HG03342 (cell line): ENCODE data around the gene SAMD14.
A peak's percentile ranks its signal among the peaks of the same experiment; 100 is the strongest.

Experiments used
- ATAC-seq: cut with Tn5 transposase; IDR thresholded peaks from one replicate; pipeline ENCODE4 v1.9.1; 2021; ENCODE audit warnings: mild to moderate bottlenecking, moderate library complexity; ENCODE audit not compliant: unreplicated experiment

SAMD14 gene

DNA sequence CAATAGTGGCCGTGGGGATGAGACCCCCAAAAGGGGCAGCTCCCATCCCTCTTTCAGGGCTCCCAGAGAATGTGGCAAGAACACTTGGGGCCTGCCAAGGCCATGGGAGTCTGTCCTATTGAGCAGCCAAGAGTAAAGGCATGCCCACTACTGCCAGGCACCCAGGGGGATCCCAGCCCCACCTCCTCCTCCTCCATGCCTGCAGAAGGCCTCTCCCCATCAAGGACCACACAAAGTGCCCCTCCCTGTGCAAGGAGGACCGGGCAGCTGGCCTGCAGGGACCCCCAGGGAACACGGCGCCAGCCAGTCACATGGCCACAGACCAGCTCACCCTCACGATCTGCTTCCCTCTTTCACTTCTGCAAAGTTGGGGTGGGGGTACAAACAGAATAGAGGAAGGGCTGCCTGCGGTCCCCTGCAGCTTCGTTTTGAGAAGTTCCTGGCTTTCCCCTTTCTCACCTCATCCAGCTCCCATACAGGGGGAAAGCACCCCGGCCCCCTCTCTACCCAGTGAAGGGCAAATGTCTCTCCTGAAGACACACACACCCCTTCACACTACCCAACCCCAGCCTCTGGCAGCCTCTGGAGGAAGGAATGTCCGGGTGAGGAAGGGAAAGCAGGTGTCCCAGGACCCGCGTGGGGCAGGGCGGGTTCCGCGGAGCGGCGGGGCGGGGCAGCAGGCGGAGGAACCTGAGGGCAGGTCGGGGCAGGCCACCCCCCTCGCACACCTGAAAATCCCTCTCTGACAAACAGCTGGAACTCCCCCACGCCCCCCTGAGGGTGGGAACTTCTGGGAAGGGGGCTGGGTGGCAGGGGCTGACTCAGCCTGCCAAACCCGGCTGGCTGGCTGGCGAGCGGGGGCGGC is 18.5 kb upstream of the SAMD14 start:
- peak; percentile 37 for ATAC-seq

DNA sequence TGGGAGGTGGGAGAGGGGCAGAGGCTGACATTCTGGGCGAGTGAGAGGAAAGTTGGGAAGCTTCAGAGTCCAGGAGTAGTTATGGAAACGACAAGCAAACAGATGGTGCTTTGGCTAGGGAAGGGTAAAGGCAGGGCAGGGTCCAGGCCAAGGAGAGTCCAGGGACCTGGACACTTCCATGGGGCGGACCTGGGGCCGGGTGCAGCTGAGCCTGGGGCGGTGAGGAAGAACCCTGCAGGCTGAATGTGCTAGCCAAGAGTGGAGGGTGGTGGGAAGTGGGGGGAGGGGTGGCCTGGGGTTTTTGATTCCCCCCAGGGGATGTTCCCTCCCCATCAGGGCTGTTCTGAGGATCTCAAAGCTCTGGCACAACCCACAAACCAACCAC is 17.9 kb upstream of the SAMD14 start:
- no peak for ATAC-seq

DNA sequence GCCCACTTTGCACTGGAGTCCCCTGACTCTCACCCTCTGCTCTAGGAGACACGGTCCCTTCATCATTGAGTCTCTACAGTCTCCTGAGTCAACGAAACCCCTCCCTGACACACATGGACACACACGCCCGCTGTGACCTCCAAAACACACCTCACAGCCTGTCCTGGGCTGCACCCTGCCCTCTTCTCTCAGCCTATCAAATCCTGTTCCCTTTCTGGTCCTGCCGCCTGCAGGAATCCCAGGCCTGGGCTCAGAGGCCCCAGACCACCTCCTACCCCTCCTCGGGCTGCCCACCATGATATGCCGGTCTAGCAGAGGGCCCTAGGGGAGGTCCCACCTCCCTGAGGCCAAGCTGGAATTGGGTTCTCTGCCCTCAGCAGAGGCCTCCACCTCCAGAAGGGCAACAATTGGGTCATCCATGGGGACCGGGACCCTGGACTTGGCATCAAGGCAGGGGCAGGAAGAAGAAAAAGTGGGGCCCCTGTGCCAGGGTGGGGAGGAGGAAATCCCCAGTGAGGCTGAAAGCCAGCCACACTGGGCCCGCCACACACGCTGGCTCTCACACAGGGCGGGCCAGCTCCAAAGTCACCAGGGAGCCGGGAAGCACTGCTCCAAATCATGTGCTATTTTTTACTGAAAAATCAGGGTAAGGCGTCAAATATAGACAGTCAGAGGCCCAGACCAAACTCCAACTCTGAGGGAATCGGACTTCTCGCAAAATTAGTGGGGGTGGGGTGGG is 17.1 kb upstream of the SAMD14 start:
- no peak for ATAC-seq

DNA sequence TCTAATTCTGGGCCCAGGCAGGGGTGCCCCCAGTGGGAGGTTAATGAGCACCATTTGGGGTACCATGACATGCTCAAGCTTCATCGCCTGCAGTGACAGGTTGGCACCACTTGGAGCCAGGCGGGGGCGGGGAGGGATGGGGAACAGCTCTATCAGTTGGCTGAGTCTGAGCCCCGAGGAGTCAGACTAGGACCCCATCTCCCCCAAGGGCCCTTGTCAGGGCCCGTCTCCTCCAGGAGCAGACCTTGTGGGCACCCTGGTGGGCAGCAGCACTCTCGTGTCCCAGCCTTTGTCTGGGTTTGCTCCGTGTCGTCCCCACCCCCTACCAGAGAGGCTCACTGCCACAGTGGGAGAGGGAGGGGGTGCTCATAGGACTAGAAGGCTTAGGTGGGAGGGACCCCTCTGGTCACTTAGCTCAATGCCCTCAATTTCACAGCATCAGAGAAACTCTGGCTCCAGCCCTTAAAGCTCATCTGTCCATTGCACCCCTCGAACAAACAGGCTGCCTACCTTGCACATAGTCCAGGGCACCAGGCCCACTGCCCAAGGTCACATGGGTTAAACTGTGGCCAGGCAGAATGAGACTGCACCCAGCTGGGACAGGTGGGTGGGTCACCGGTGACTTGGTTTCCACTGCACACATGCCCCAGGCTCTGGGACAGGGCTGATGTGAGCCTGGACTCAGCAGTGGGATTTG is 16.4 kb upstream of the SAMD14 start:
- no peak for ATAC-seq

DNA sequence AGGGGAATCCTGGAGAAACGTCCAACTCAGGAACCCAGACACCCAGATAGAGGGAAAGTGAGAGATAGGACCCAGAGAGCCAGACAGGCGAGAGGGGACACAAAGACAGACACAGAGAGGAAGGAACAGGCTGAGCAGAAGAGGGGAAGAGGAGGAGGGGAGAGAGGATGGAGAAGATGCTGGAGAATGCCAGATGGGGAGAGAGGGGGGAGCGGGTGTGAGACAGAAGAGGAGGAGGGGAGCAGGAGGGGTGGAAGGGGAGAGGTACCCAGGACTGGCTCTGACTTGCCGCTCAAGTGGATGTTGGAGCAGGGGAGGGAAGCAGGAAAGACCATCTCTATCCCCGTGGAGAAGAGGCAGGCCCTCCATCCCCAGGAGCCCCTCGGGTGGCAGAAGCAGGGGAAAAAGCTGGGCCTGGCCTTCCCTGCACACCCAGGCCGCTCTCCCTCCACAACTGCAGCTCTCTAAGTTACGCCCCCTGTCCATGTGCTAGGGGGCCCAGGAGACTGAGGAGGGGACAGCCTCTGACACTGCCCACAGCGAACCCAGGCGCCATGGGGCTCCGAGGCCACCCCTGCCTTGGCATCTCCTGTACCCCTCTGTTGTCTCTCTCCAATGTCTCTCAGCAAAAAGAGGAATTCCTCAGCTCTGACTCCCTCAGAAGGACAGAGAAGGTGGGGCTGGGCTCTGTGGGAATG is 15.7 kb upstream of the SAMD14 start:
- ATAC-seq: no peak

DNA sequence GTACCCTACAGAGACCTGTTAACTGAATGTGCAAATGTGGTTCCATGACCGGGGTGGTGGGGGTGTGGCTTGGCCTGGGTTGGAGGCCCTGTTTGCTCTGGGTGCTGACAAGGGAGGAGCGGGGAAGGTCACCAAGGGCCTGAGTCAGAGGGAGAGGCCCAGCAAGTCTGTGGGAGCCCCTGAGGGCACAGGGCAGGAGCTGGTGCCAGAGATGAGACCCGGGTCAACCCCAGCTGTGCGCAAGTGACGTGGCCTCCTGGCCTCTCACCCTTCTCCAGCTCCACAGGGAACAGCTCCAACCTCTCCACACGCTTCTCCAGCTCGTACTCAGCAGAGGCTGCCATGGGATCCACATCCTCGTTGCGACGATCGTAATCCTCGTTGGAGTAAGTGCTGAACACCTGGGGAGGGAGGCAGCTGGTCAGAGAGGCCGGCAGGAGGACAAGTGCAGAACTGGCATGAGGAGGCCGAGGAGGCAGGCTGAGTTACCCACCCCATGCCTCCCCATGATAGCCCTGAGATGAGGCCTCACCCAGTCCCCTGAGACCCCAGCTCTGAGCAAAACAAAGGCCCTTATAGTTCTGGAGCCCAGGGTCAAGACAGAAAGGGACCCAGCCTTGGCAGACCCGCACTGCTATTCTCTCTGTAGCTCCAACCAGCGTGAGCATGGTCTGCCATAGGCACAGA is 15.0 kb upstream of the SAMD14 start:
- ATAC-seq: no peak

DNA sequence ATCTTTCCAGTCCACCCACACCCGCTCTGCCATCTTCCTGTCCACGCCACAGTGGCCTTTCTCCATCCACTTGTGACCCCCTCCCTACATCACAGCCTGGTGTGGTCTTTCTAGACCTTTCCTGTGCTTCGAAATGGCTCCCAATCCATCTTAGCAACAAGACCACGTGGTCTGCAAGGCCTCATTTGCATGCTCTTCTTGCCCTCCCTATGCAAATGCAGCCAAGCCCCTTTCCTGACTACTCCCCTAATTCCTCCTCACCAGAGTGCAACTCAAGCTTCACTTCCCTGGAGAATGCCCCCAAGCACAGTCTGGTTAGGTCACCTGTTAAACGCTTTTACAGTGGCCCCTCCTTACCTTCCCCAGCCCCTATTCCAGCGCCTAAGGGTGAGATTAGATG is 14.4 kb upstream of the SAMD14 start:
- no peak for ATAC-seq

DNA sequence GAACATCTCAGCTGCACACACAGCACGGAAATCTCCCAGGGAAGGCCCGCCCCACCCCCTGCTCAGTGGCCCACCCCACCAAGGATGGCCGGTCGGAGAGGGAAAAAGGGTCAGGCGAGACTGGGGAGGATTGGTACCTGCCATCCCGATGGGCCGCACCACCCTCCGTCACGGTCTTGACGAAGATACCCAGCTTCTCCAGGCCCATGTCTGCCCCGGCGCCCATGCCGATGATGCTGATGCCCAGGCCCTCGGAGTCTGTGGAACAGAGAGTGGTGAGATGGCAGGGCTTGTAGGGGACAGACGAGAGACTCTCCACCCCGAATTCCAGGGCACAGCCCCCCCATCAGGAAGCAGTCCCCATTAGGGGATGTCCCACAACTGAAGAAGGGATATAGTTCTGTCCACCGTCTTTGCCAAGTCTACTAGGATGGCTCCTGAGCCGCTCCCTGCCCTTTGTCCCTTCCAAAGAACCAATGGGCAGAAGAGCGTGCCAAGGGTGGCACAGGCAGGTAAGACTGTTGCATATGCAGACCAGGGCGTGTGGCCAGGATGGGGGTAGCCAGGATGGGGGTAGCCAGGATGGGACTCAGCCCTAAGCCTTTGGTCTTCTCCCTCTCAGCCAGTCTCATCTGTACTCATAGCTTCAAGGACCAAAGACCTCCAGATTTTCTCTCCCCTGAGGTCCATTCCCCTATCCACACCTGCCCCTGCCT is 13.7 kb upstream of the SAMD14 start:
- no peak for ATAC-seq

DNA sequence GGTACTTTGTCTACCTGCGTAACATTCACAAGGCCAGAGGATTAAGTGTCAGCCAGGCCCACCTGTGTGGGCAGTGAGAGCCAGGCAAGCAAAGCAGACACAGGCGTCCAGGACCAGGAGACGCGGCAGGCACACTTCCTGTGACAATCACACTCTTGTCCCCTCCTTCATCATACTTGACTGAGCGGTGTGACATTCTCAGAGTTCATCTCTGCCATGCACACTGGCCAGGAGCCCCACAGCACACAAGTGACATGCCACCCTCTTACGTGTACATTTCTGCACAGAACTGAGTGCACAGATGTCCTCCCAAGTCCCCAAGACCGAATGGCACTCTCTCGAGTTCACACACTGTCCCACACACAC is 11.8 kb upstream of the SAMD14 start:
- no peak for ATAC-seq

DNA sequence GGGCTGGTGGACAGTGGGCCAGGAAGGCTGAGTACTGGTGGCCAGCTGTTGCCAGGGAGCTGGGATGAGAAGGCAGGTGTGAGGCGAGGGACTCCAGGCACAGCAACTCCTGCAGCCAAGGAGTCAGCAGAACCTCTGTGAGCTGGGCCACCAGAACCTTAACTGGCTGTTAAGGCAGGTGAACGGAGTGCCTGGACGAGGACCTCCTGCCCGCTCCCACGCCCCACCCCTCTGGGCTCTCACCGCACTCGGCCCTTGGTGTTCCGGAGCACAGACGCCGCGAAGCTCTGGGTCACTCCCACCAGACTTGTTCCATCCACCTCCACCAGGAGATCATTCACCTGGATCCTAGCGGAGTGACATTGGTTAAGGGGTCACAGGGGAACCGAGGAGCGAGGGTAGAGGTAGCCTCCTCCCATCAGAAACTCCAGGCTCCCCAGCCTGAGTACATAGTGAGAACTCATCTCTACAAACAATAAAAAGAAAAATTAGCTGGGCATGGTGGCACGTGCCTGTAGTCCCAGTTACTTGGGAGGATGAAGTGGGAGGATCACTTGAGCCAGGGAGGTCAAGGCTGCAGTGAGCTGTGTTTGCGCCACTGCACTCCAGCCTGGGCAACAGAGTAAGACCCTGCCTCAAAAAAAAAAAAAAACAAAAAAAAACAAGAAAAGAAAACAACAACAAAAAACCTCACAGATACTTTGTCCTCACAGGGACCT is 11.2 kb upstream of the SAMD14 start:
- no peak for ATAC-seq

DNA sequence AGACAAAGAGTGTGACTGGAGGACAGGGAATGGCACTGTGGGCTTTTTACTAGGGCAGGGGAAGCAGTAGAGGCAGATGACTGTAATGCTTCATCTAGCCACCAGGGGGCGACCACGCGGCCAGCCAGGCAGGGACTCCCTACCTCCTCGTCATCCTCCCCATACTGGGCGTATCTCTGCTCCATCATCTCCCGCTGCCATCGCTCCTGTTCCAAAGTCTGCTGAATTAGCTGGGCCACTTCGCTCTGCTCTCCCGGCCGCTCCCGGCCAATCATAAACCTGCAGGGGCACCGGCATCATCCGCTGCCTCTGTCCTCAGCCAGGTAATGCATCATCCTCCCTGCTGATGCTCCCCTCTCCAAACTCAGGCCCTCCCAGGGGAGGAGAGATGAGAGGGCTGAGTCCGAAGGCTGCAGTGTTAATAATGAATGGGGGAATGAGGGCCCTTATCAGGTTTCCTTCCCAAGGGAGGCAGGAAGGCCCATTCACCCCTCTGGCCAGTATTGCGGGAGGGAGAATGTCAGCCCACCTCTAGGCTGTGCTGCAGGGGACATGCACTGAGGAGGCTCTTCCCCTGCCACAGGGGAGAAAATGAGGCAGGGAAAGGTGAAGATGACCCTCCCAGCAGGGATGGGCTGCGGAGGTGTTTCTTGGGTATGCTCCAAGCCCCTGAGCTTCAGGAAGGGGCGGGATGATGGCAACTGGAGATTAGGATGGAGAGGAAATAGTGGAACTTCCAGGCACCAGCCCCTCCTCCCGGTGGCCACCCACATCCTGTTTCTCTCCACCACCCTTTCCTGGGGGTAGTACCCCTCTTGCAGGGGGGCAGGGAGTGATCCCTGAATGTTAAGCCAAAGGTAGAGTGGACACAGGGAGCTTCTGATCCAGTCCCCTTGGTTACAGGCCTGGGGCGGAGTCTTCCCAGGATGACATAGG is 10.3 kb upstream of the SAMD14 start:
- peak; percentile 62 for ATAC-seq

DNA sequence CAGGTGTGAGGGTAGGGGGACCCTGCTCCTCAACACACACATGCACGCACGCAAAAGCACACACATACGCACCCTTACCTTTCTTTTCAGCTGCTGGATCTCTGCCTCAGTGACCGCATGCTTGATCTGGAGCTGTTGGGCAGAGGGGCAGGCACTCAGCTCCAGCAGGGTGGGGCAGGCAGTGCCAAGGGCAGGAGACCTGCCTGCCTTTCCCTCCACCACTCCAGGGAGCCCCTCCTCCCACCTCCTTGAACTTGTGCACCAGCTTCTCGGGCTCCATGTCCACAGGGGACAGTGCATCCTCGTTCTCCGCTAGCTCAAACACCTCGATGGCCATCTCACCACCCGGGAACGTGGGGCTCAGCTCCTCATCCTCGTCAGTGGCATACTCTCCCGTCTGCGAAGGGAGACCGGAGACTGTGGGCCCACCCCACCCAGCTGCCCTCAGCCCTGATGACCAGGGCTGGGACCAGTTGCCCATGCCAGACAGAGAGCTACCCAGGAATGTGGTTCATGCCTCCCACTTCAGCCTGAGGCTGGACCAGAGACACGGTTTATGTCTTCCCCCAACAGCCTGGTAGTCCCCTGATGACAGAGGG is 9.3 kb upstream of the SAMD14 start:
- ATAC-seq: no peak

DNA sequence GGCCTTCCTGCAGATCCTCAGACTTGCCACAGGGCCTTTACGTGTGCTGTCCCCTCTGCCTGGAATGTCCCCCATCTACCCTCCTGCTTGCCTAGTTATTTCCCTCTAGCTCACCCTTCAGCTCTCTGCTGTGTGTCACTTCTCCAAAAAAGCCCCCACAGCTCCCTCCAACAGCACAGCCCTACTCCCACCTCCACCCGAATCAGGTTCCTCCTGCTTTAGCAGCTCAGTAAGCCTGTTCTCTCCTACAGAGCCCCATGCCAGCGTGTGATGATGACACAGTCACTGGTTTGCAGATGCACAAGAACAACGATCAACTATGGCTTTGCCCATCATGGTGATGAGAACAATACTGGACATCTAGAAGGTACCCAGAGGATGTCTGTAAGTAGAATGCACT is 7.1 kb upstream of the SAMD14 start:
- no peak for ATAC-seq

DNA sequence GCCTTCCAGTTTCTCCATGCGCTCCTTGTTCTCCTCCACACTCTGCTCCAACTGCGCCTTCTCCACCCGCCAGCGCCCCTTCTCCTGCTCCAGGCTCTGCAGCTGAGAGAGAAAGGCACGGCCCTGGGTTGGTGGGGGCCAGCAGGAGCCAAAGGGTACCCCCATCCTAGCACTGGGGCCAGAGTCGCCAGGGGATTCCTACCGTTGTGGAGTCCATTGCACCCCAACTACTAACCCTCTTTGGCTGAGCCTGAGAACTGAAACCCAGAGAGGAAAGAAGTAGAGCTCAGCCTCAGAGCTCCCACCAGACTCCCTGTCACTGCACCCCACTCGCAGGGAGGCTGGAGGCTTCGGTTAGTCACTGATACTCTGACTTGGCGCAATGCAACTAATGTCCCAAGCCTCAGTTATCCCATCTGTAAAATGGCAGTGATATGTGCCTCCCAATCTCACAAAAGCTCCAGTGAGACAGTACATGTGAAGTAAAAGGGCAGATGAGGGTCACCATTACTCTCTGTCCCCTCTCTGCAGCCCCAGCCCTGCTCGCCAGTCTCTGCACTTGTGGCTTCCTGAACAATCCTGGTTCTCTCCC is 6.2 kb upstream of the SAMD14 start:
- ATAC-seq: no peak

DNA sequence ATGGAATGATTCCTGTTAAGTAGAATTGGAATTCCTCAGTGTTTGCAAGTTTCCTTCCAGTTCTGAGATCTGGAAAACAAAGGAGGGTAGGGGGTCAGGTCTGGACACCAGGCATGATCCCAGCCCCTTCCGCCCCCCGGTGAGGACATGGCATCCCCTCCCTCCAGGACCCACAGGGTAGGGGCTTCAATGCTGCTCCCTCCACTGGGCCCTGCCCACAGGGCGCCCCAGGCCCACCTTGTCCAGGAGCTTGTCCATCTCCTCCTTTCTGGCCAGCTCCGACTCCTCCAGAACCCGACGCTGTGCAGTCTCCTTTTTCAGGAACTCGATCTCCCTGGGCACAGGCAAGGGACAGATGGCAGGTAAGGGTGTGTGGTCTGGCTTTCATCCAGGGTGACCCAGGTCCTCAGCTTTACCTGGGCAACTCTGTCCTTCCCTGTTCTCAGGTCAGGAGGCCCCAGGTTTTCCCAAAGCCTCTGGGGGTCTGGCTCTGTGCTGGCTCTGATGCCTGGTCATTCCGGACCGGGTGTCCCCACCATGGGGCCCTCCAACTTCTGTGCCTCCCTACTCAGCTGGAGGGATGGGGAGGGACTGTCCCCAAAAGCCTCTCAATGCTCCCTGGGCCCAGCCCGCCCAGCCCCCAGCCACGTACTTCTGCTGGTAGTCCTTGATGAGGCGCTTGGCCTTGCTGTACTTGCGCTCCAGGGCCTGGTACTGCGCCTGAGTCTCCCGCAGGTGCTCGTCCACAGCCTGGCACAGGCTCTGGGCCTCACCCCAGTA is 5.5 kb upstream of the SAMD14 start:
- ATAC-seq: no peak

DNA sequence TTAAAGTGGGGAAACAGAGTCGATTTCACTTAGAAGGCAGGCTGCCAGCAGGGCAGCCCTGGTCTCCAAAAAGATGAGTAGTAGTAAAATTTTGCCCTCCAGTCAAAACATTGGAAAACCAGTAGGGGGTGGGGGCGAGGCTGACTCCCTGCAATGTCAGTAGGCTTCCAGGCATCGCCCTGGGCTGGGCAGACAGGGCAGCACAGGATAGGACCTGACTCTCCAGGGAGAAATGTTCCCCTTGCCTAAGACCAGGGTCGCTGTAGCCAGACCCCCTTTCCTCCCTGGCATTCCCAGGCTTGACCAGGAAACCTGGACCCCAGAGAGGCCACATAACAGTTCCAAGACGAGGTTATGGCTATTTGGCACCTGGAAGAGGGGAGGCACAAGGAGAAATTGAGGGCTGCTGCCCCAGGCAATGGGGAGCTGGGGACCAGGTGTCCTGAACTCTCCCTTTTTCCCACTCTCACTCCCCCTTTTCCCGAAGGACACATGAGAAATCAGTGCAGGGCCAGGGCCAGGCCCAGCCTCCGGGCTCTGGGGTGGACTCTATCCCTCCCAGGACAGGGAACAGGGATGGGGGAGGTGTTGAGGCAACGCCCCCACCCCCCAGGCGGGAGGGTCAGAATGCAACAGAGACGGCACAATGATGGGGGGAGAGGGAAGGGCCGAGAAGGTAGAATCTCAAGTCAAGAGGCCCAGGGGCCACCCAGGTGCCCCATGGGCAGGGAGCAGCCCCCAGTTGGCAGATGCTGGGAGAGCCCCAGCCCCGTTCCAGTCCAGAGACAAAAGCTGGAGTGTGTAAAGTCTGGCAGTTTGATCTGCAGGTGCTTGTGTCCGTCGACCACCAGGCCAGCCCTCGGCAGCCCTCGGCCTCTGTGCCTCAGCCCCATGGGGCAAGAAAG is 4.5 kb upstream of the SAMD14 start:
- ATAC-seq: no peak
